A673 (cell line): Measurements from ENCODE around the gene SLC25A47. TPM values are rescaled to one million over a fixed set of nuclear protein-coding genes. Genes with fewer than 3 reads are reported as not detected.

Experiments
- BruUV-seq: library from RNA; stranded (reverse); fragments of 400-500 nt; replicated peaks from 2 replicates; lab custom pipeline; 2021; lab: Mats Ljungman, UMichigan
- CTCF ChIA-PET: fragments of 300-600 bp; sonication (Branson Sonifier 250); formaldehyde crosslinking; loops from one replicate; lab custom pipeline; 2022; ENCODE audit warnings: antibody characterized with exemption; lab: Charles Lee
- POLR2A ChIA-PET: fragments of 300-600 bp; sonication (Branson Sonifier 250); formaldehyde crosslinking; loops from one replicate; lab custom pipeline; 2022; ENCODE audit warnings: antibody characterized with exemption; ENCODE audit not compliant: low non-redundant PET; lab: Charles Lee
- DNase-seq: peaks from one replicate; pipeline ENCODE4 v3.0.0-alpha.2; 2015; ENCODE audit warnings: low spot score
- H3K27ac ChIP-seq: fragments of 200-600 bp; sonication (generic); 2 replicates; pipeline ENCODE4 v1.5.1; 2016; ENCODE audit warnings: mixed run types, low read depth, mild to moderate bottlenecking, mixed read lengths, antibody characterized with exemption, low read length; ENCODE audit not compliant: poor library complexity, severe bottlenecking
- H3K27me3 ChIP-seq: fragments of 200-600 bp; sonication (generic); replicated peaks from 2 replicates; pipeline ENCODE4 v1.6.1; 2017; ENCODE audit warnings: mixed run types, low read depth, mild to moderate bottlenecking, mixed read lengths, antibody characterized with exemption, low read length; ENCODE audit not compliant: insufficient read depth, poor library complexity
- H3K36me3 ChIP-seq: fragments of 200-600 bp; sonication (generic); 2 replicates; pipeline ENCODE4 v1.6.1; 2016; ENCODE audit warnings: mixed run types, mild to moderate bottlenecking, mixed read lengths, antibody characterized with exemption, low read length; ENCODE audit not compliant: insufficient read depth, poor library complexity, severe bottlenecking
- H3K4me1 ChIP-seq: fragments of 200-600 bp; sonication (generic); 2 replicates; pipeline ENCODE4 v1.6.1; 2017; ENCODE audit warnings: mixed run types, mild to moderate bottlenecking, mixed read lengths, antibody characterized with exemption, low read length; ENCODE audit not compliant: insufficient read depth, poor library complexity, severe bottlenecking
- H3K4me3 ChIP-seq: fragments of 200-600 bp; sonication (generic); 2 replicates; pipeline ENCODE4 v1.5.1; 2016; ENCODE audit warnings: low read depth, mixed run types, mild to moderate bottlenecking, mixed read lengths, low read length; ENCODE audit not compliant: poor library complexity, severe bottlenecking
- H3K9me3 ChIP-seq: fragments of 200-600 bp; sonication (generic); 2 replicates; pipeline ENCODE4 v1.6.1; 2016; ENCODE audit warnings: mixed run types, low read depth, mild to moderate bottlenecking, mixed read lengths, antibody characterized with exemption, low read length; ENCODE audit not compliant: poor library complexity, severe bottlenecking
- EZH2 ChIP-seq: fragments of 200-600 bp; sonication (generic); IDR thresholded peaks from 2 replicates; pipeline ENCODE4 v1.6.1; 2017; ENCODE audit warnings: borderline replicate concordance, low read depth, mild to moderate bottlenecking, mixed read lengths, antibody characterized with exemption, low read length; ENCODE audit not compliant: poor library complexity, severe bottlenecking
- intact Hi-C: fragments of 100-400 bp; cut with micrococcal nuclease; formaldehyde crosslinking; loops from one replicate; pipeline ENCODE4 v1.10.0; 2022; ENCODE audit not compliant: unreplicated experiment
- total RNA-seq: library from RNA; stranded (reverse); gene quantifications from 2 replicates; pipeline ENCODE4 v1.2.3, GENCODE V29; 2021
- TF ChIP-seq, protein P1 (sequence below): fragments of 300-800, 200-600 bp; sonication (generic); conservative IDR thresholded peaks from 2 replicates; pipeline ENCODE4 v1.5.1; 2017; ENCODE audit warnings: low read depth, mild to moderate bottlenecking, antibody characterized with exemption, low read length, moderate library complexity, mixed read lengths

SLC25A47 gene
- total RNA-seq, 1 experiment from 2014 or later = not detected

DNA sequence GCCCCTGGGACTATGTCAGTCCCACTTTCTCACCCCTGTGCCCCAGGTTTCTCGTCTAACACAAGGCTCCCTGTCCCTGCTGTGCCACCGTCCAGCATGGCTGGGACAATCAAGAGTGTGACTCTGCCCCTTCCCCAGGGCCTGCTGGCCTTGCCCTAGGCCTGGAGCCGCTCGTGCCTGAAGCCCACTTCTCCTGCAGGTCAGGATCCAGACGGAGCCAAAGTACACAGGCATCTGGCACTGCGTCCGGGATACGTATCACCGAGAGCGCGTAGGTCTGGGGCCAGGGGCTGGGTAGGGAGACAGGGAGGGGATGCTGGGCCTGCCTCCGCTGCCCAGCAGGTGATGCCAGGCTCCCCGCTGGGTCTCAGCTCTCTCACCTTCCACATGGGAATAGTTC is 2.8 kb downstream of the SLC25A47 start:
- intact Hi-C loops = no loop called here
- ChIA-PET CTCF (no interaction called here), POLR2A (no interaction called here)
- Histone ChIP-seq H3K4me3 (no peak overlapping the region), H3K4me1 (no peaks in the 10 kb centered on the region), H3K27ac (no peak overlapping the region), H3K9me3 (no peaks in the 10 kb centered on the region), H3K36me3 (no peaks in the 10 kb centered on the region), H3K27me3 (no peaks in the 10 kb centered on the region)
- BruUV-seq = no TSS peak
- TF ChIP-seq, protein P1, sequence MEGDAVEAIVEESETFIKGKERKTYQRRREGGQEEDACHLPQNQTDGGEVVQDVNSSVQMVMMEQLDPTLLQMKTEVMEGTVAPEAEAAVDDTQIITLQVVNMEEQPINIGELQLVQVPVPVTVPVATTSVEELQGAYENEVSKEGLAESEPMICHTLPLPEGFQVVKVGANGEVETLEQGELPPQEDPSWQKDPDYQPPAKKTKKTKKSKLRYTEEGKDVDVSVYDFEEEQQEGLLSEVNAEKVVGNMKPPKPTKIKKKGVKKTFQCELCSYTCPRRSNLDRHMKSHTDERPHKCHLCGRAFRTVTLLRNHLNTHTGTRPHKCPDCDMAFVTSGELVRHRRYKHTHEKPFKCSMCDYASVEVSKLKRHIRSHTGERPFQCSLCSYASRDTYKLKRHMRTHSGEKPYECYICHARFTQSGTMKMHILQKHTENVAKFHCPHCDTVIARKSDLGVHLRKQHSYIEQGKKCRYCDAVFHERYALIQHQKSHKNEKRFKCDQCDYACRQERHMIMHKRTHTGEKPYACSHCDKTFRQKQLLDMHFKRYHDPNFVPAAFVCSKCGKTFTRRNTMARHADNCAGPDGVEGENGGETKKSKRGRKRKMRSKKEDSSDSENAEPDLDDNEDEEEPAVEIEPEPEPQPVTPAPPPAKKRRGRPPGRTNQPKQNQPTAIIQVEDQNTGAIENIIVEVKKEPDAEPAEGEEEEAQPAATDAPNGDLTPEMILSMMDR = no peak
- TF ChIP-seq EZH2 = no peak
- no peak for DNase-seq

DNA sequence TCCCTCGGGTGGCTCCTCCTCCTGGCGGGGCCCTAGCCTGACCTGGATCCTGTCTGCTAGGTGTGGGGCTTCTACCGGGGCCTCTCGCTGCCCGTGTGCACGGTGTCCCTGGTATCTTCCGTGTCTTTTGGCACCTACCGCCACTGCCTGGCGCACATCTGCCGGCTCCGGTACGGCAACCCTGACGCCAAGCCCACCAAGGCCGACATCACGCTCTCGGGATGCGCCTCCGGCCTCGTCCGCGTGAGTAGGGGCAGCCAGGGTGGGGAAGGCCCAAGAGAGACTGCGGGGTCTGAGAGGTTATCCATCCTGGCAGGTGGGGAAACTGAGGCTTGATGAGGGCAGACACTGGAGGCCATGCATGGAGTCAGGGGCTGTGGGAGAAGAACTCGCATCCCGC is 4.0 kb downstream of the SLC25A47 start:
- H3K4me3 ChIP-seq = no peak overlapping the region
- DNase-seq = no peak
- H3K36me3 ChIP-seq = no peaks in the 10 kb centered on the region
- H3K4me1 ChIP-seq = no peaks in the 10 kb centered on the region
- CTCF ChIA-PET = no interaction called here
- POLR2A ChIA-PET = no interaction called here
- no peaks in the 10 kb centered on the region for H3K9me3 ChIP-seq
- BruUV-seq = no TSS peak
- no peak overlapping the region for H3K27ac ChIP-seq
- intact Hi-C loops = no loop called here
- no peaks in the 10 kb centered on the region for H3K27me3 ChIP-seq
- no peak for TF ChIP-seq EZH2
- TF ChIP-seq, protein P1 = no peak

- CTCF ChIA-PET = no interaction called here
- intact Hi-C loops = no loop called here
- BruUV-seq = no TSS peak
- no peak for DNase-seq
- no peak overlapping the region for H3K27ac ChIP-seq
- H3K27me3 ChIP-seq = no peaks in the 10 kb centered on the region
- POLR2A ChIA-PET = no interaction called here
- no peaks in the 10 kb centered on the region for H3K9me3 ChIP-seq
- no peaks in the 10 kb centered on the region for H3K36me3 ChIP-seq
- no peak overlapping the region for H3K4me3 ChIP-seq
- no peaks in the 10 kb centered on the region for H3K4me1 ChIP-seq
- TF ChIP-seq, protein P1 = no peak
- TF ChIP-seq EZH2 = no peak
These were observed 5.5 kb downstream of the SLC25A47 start for GRCh38 chr14:100328495-100329163.
